Measurements from ENCODE around the gene AJAP1. TPM values are rescaled to one million over a fixed set of nuclear protein-coding genes. Genes with fewer than 3 reads are reported as not detected.

Gene AJAP1
- total RNA-seq, 1 experiment from 2014 or later = not detected

GRCh38 chr1:4682607-4683220 lies 28.3 kb downstream of the AJAP1 start:
- BruUV-seq (replicated peaks) = no TSS peak
- intact Hi-C loops (cut with micrococcal nuclease; ENCODE audit: unreplicated experiment) (no loop called here), in situ Hi-C loops (cut with HindIII; ENCODE audit: low pct_unique_long_range_greater_than_20kb, low sequenced_read_pairs) (no loop called here)
- ChIA-PET CTCF (no interaction called here), POLR2A (no interaction called here)
- TF ChIP-seq REST (IDR thresholded peaks at IDR 0.05; ENCODE audit: insufficient read depth in 1 of 2, low read depth in 2 of 2, low read length in 1 of 2) (no peak), CTCF (IDR thresholded peaks at IDR 0.05) (no peak), POLR2AphosphoS5 (IDR thresholded peaks at IDR 0.05; ENCODE audit: low read depth, low read length) (no peak), TCF7L2 (IDR thresholded peaks at IDR 0.05; ENCODE audit: low read depth, low read length) (no peak), SIN3A (IDR thresholded peaks at IDR 0.05; ENCODE audit: borderline replicate concordance, insufficient read depth, low read depth, low read length) (no peak)
- Histone ChIP-seq H3K27me3 (ENCODE audit: control insufficient read depth, insufficient read depth, low read length) (no peaks in the 10 kb centered on the region; the same call in 1 of the 2 replicates), H3K27ac (ENCODE audit: low read length) (no peak overlapping the region), H3K36me3 (ENCODE audit: control insufficient read depth, insufficient read depth, low read length) (no peaks in the 10 kb centered on the region), H3K9me3 (ENCODE audit: control insufficient read depth, insufficient read depth, low read depth, low read length) (no peaks in the 10 kb centered on the region), H3K4me1 (ENCODE audit: control insufficient read depth, insufficient read depth, low read length) (no peaks in the 10 kb centered on the region), H3K4me3 (ENCODE audit: low read depth in 2 of 2, low read length in 2 of 2) (no peak overlapping the region)
- DNase-seq (ENCODE audit: low read depth, low spot score) = no peak
- no peak for ATAC-seq

- Histone ChIP-seq H3K4me1 (ENCODE audit: control insufficient read depth, insufficient read depth, low read length) (no peaks in the 10 kb centered on the region), H3K9me3 (ENCODE audit: control insufficient read depth, insufficient read depth, low read depth, low read length) (no peaks in the 10 kb centered on the region), H3K36me3 (ENCODE audit: control insufficient read depth, insufficient read depth, low read length) (no peaks in the 10 kb centered on the region), H3K27ac (ENCODE audit: low read length) (no peak overlapping the region), H3K27me3 (ENCODE audit: control insufficient read depth, insufficient read depth, low read length) (no peaks in the 10 kb centered on the region; the same call in 1 of the 2 replicates), H3K4me3 (ENCODE audit: low read depth in 2 of 2, low read length in 2 of 2) (no peak overlapping the region)
- ATAC-seq = no peak
- intact Hi-C loops (cut with micrococcal nuclease; ENCODE audit: unreplicated experiment) = no loop called here
- BruUV-seq (replicated peaks) = no TSS peak
- ChIA-PET CTCF (no interaction called here), POLR2A (no interaction called here)
- in situ Hi-C loops (cut with HindIII; ENCODE audit: low pct_unique_long_range_greater_than_20kb, low sequenced_read_pairs) = no loop called here
- TF ChIP-seq REST (IDR thresholded peaks at IDR 0.05; ENCODE audit: insufficient read depth in 1 of 2, low read depth in 2 of 2, low read length in 1 of 2) (no peak), TCF7L2 (IDR thresholded peaks at IDR 0.05; ENCODE audit: low read depth, low read length) (no peak), POLR2AphosphoS5 (IDR thresholded peaks at IDR 0.05; ENCODE audit: low read depth, low read length) (no peak), SIN3A (IDR thresholded peaks at IDR 0.05; ENCODE audit: borderline replicate concordance, insufficient read depth, low read depth, low read length) (no peak), CTCF (IDR thresholded peaks at IDR 0.05) (no peak)
- DNase-seq (ENCODE audit: low read depth, low spot score) = no peak
These were observed 29.7 kb downstream of the AJAP1 start for GRCh38 chr1:4684136-4684535.

All from Panc1 (cell line).